CD4-positive, alpha-beta T cell treated with Interleukin-21 for 1 hour (primary cell): ENCODE measurements around the gene SCAF1.
"Not testable (repeated sequence)": the region's sequence is repeated elsewhere in the genome, so short reads cannot be mapped to it uniquely, and the experiment has no call there.

ENCODE experiments used
- DNase-seq: peaks from one replicate; pipeline ENCODE4 v3.0.0-alpha.2; 2020

Gene SCAF1

DNA sequence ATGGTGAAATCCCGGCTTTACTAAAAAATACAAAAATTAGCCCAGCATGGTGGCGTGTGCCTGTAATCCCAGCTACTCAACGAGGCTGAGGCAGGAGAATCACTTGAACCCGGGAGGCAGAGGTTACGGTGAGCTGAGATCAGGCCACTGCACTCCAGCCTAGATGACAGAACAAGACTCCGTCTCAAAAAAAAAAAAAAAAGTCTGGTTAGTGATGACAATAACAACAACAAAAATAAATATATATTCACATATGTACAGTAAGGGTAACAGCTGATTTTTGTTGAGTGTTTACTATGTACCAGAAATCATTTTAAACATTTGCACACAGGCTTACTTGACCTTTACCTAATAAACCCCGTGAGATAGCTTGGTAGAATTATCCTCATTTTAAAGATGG lies 25.1 kb upstream of the SCAF1 start:
- no peak for DNase-seq

DNA sequence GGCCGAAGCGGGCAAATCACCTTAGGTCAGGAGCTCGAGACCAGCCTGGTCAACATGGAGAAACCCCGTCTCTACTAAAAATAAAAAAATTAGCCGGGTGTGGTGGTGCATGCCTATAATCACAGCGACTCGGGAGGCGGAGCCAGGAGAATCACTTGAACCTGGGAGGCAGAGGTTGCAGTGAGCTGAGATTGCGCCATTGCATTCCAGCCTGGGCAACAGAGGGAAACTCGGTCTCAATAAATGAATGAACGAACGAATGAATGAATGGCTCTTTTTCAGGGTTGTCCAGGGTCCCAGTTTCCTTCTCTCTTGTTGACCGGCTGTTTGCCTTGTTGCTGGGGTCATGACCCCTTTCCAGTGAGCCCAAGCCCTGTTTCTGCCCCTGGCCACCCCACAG lies 24.1 kb upstream of the SCAF1 start:
- not testable (repeated sequence) for DNase-seq

DNA sequence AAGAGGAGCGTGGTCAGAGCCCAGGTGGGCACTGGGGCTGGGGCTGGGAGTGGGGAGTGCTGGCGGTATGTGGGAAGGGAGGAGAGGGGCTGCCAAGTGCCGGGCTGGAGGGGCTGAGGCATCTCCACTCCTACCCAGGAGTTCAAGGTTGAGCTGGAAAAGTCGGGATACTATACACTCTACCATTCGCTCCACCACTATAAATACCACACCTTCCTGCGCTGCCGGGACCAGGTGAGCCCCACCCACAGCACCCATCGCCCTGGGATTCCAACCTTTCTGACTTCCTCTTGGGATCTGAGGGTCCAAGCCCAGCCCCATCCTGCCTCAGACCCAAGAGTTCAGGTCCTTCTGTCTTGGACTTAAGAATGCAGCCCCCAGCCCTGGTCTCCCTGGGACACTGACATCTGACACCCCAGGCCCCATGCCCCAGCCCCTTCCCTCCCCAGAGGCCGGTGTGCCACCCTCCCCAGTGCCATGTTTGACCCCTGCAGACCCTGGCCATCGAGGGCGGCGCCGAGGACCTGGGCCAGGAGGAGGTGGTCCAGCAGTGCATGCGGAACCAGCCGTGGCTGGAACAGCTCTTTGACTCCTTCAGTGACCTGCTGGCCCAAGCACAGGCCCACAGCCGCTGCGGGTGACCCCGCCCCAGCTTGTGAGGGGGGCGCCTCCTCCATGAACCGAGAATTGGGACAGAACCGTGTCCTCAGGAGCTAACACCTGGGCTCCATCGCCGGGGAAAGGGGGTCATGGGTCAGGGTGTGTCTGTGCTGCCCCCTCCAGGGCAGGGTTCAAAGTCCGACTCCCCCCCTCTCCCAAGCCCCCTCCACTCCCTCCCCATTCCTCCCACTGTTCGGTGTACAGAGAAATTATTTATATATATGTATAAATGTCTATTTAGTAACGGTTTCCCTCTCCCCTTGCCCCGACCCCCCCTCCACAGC lies 16.8 kb upstream of the SCAF1 start:
- no peak for DNase-seq

DNA sequence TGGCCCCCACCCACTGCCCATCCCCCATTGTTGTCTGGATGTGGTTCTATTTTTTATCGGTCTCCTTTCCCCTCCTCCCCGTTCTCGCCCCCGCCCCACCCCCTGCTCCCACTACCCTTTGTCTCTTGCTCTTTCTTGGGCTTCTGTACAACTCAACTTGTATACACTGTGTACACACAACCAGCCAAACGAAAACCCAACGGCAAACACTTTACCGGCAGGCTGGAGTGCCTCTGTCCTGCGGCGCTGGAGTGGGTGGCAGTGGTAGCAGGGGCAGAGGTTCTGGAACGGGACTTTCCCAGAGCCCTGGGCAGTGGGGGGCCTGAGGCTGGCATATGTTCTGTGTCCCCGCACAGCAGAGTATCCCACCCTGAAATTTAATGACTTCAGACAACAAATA lies 15.8 kb upstream of the SCAF1 start:
- no peak for DNase-seq

DNA sequence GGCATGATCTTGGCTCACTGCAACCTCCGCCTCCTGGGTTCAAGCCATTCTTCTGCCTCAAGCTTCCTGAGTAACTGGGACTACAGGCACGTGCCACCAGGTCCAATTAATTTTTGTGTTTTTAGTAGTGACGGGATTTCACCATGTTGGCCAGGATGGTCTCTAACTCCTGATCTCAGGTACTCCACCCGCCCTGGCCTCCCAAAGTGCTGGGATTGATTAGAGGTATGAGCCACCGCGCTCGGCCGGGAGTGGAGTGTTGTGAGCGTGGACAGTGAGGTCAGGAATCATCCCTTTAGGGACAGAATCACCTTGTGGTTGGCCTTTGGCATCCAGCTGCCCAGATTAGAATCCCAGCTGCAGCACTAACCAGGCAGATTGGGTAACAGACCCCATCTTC lies 12.3 kb upstream of the SCAF1 start:
- DNase-seq, result no peak

DNA sequence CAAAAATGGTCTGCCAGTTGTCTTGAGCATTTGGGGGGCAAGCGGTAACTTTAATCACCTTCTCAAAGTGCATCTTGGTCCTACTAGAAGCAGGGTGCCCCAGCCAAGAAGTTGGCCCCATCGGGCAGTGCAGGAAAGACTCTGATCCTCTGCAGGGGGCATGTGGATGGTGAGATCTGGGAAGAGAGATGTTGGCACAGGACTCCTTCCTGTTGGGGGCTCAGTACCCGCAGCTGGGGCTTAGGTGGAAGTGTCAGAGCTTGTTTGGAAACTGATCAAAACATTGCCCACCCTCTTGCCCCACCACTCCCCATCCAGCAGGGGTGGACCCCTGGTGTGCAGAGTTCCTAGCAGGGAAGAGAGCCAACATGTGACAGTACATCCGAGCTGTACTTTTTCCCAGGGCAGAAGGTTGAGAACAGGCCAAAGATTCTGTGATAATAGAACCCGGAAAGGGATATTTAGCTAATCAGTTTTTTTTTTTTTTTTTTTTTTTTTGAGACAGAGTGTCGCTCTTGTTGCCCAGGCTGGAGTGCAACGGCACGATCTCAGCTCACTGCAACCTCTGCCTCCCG lies 10.9 kb upstream of the SCAF1 start:
- no peak for DNase-seq

DNA sequence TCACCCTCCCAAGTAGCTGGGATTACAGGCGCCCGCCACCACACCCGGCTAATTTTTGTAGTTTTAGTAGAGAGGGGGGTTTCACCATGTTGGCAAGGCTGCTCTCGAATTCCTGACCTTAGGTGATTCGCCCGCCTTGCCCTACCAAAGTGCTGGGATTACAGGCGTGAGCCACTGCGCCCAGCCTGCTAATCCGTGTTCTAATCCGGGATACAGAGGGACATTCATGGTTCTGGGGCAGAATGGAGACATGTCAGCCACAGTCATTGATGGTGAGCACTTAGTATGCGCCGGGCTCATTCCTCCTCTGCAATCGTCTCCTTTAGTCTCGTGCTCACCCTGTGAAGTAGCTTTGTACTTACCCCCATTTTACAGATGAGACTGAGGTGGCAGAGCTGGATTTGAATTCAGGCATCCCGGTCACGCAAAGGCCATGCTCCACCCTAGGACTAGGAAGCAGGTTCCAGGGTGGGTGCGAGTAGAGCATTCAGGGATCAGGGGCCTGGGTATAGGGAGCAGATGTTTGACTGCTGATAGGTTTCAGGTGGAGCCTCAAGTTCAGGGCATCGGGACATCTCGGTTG lies 10.3 kb upstream of the SCAF1 start:
- DNase-seq, result no peak

DNA sequence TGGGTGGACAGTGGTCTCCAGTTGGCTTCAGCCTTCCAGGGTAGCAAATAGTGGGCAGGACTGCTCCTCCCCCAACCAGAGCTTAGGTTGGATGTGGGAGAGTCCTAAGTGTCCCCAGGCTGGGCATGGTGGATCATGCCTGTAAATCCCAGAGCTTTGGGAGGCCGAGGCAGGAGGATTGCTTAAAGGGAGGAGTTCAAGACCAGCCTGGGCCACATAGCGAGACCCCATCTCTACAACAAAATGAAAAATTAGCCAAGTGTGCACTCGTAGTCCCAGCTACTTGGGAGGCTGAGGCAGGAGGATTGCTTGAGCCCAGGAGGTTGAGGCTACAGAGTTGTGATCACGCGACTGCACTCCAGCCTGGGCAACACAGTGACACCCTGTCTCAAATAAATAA lies 9.4 kb upstream of the SCAF1 start:
- no peak for DNase-seq

DNA sequence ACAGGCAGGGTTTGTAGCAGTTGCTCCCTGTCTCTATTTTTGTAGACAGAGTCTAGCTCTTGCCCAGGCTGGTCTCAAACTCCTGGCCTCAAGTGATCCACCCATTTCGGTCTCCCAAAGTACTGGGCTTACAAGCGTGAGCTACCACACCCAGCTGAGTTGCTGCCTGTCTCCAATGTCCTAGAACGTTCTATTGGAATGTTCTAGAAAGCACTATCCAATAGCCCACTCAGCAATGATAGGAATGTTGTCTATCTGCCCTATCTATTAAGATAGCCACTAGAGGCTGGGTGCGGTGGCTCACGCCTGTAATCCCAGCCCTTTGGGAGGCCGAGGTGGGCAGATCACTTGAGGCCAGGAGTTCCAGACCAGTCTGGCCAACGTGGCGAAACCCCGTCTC lies 8.7 kb upstream of the SCAF1 start:
- not testable (repeated sequence) for DNase-seq

DNA sequence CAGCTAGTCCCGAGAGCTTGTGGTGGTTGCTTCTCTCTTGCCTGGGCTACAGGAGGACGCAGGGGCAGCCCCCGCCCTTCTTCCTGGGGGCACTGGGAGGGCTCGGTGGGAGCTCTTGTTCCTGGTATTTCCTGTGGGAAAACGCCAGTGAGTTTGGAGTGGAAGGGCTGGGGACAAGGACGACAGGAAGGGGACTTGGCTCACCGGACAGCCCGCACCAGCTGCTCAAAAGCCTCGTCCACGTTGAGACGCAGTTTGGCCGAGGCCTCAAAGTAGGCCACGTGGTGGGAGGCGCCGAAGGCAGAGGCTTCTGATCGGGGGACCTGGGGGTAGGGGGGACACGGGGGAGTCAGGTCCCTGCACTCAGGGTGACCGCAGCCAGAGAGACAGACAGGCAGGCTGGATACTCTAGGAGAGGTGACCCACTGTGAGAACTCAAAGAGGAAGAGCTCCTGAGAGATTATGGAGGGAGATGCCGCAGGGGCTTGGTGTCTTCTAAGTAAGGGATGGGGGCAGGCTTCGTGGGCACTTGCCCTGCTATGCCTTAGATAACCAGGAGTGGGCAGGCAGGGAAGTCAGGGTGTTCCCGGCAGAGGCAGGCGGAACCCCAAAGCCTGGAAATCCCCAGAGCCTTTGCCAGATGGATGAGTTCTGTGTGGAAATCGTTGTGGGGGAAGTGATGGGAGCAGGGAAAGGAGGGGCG lies 6.3 kb upstream of the SCAF1 start:
- DNase-seq, result no peak

DNA sequence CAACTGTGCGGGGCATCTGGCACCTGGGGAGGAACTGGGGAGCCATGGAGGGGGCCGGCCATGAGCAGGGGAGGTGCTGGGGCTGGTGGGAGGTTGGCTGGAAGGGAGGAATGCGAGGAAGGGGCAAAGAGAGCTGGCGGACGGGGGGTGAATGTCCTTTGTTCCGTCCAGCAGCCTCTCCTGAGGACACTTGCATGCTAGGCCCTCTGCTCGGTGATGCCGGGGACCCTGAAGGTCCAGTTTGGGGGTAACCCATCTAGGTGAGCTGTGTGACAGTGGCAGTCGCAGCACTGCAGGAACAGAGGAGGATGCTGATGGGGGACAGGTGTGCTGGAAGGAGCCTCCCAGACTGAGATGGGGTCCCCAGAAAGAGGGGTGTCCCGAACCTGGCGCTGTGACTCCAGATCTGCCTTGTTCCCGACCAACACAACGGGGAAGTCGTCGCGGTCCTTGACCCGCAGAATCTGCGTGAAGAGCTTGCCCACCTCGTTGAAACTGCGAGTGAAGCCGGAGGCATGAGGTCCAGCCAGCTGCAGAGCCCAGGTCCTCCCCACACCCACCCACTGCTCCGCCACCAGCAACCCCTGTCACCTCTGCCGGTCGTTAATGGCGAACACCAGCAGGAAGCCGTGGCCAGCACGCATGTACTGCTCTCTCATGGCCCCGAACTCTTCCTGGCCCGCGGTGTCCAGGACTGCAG lies 5.6 kb upstream of the SCAF1 start:
- no peak for DNase-seq

DNA sequence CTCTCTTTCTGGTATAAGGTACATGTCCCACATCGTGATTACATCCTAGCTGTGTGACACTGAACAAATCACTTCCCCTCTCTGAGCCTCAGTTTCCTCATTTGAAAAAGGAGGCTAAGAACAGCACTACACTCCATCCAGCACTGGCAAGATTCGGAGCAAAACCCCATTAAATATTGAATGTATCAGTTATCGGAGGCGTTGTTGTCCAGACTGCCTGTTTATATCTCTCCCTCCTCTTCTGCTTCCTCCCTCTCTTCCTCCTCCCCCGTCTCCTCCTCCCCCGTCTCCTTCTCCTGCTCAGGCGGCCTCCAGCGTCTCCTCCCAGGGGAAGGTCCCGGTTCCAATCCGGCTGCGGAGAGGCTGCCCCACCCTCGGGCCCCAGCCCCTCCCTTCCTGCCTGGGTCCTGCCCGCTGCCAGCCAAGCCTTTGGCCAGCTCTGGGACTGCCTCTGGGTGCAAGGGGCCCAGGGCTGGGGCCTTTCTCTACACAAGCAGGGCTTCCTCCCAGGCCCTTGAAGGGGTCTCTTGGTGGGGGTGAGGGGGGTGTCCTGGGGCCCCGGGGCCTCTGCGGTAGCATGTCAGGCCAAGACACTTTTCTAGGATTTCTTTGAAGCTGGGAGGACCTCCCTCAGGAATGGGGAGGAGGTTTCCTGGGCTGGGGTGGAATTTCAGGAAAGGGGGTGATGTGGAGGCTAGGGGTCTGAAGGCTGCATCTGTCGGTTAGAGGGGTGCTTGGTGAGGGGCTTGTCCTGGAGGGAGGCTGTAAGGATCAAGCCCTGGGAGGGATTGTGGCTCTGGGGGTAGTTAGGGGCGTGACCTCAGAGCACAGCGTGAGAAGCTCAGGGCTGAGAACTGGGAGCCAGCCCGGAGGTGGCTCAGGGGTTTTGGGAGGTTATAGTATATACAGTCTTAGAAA lies 3.9 kb upstream of the SCAF1 start:
- no peak for DNase-seq

DNA sequence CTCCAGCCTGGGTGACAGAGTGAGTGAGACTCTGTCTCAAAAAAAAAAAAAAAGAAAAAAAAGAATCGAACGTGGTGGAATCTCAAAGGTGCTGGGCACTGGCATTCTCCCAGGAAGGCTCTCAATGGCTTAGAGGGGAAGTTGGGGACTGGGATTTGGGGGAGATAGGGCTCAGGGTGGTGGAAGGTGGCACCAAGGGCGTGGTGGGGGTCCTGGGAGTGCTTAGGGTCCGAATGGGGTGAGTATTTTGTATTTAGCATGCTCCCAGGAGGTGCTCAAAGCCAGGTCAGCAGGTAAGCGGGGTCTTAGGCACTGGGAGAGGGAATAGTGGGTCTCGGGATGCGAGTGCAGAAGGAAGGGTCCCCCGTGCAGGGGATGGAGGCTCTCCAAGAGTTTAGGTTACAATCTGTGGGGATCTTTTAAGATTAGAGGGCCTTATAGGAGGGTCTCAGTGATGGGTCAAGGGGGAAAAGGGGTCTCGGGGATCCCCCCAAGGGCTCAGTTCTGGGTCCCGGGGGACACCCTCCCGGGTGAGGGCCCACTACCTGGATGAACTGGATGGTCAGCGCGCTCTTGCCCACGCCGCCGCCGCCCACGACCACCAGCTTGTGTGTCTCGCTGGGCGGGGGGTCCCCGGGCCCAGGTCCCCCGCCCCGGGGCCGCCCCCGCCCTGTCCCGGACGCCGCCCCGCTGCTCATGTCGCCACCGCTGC lies 2.5 kb upstream of the SCAF1 start:
- DNase-seq, result no peak

DNA sequence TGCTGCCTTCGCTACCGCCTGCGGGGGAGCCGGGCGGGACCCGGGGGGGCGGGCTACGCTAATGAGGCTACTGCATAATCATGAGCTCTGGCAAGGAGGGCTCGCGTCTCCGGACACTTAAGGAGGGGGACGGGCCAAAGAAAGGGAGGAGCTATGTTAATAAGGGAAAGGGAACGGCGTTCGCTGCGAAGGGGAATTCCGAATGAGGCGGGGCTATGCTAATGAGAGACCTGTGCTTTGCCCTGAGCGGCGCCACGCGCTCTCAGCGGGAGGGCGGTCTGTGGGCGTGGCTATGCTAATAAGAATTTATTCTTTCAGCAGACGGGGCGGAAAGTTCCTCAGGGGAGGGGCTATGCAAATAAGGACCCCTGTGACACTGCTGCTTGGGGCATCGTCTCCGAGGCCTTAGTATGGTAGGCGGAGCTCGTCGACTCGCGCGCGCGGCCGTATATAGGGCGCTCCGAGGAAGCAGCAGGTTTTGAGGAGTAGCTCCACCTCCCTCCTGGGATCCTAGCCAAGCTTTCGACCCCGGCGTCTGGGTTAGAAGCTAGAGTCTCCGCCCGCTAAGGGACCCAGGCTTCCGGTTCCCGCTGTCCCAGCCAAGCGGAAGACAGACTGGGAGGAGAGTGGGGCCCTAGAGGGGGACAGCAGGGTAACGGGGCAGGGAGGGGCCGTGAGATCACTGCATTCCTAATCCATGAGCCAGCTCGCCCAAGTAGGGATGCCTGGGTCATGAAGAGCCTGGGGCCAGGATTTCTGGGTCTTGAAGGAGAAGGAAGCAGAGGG lies 1.7 kb upstream of the SCAF1 start, which contains the start of gene RRAS:
Gene RRAS (minus strand): TSS at position 31 of the 786 bp plus-strand sequence. CDS start 45 bp downstream, outside the sequence.
- peak; percentile 100 for DNase-seq

DNA sequence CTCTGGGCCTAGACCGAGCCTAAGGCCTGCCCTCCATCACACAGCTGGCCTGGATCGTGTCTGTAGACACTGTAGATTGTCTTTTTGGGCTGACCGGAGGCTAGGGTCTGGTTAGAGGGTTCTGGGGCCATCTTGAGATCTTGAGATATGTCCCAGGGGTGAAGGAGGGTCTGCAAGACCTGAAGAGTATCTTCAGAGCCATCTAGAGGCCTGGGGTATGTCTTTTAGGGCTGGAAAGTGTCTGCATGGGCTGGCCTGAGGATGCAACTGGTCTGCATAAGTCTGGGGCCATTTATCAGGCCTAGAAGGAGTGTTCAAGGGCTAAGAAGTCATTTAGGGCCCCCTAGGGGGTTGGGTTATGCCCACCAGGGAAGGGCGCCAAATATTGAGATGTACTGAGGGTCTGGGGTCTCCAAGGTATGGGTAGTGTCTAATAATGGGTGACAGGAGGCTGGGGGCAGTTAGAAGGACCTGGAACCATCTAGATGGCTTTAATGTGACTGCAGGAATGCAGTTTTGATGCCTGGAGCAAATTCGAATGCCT lies 555 bp downstream of the SCAF1 start:
- no peak for DNase-seq

DNA sequence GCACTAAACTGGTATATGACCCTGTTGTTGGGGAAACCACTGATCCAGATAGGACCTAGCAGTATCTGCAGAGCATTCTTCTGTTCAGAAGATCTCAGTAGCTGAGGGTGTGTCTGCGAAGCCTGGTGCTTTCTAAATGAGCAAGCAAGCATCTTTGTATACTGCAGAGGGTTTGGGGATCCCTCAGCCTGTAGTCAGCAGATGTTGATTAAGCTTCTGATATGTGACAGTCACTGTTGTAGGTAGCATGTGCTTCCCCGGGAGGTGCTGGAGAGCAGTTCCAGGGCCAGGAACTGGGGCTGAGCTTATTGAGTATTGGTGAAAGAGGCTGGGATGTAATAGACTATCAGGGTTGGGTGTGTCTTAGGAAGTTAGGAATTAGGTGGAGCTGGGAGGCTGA lies 1.5 kb downstream of the SCAF1 start:
- no peak for DNase-seq

DNA sequence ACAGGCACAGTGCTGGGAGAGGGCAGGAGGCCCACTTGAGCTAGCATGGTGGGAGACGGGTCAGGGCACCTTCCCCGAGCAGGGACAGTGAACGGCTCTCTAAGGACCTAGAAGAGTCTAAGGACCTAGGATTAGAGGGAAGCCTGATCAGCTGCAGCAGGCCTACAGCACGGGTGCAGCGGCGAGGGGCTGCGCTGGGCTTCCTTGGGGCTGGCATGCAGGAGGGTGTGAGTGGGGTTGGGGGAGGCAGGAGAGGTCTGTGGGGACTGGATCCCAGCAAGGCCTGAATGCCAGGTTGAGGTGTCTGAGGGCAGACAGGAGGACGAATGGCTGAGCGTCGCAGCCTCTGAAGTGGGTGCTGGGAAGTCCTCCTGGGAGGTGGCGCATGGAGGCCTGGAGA lies 3.6 kb downstream of the SCAF1 start:
- no peak for DNase-seq

DNA sequence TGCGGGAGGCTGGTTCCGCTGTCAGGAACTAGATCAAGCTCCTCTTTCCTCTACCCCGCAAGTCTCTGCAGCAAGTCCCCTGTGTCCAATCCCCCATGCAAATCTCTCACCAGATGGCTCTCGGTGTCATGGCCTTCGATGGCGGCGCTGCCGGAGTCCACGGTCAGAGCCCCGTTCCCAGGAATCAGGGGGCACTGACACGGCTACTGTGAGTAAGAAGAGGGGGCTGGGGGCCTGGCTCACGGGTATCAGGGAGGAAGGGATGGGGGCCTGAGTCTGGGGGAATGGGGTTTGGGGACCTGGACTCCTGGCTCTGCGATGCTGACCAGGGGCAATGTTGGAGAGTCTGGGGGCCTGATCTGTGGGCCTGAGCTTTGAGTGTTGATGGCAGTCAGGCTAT lies 4.0 kb downstream of the SCAF1 start:
- no peak for DNase-seq

DNA sequence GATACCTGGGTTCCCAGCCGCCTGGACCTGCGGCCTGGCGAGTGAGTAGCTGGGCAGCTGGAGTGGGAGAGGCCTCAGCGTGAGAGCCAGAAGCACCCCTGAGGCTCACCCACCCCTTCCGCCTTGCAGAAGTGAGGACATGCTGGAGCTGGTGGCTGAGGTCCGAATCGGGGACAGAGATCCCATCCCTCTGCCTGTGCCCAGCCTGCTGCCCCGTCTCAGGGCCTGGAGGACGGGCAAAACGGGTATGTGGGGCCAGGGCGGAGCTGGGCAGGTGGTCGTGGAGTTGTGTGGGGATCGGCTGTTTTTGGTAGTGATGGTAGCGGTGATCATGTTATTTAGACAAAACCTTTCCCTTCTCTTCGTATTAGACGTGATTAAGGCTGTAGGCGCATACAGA lies 4.6 kb downstream of the SCAF1 start:
- DNase-seq, result no peak
